Neural cell (in vitro differentiated cells): ENCODE measurements around the gene SIN3A.

ENCODE experiments used
- CTCF ChIP-seq: fragments of 450-650 bp; IDR thresholded peaks from 2 replicates; pipeline ENCODE4 v1.5.1; 2014; ENCODE audit warnings: antibody characterized with exemption, mild to moderate bottlenecking, moderate library complexity; ENCODE audit not compliant: poor library complexity, severe bottlenecking
- EZH2 ChIP-seq: fragments of 200-600, 300-800 bp; shearing (Covaris generic), sonication (generic); IDR thresholded peaks from 2 replicates; pipeline ENCODE4 v1.6.1; 2014; ENCODE audit warnings: antibody characterized with exemption, low read length, borderline replicate concordance, mild to moderate bottlenecking; ENCODE audit not compliant: insufficient read depth, poor library complexity, severe bottlenecking
- POLR2AphosphoS5 ChIP-seq: IDR thresholded peaks from 2 replicates; pipeline ENCODE4 v1.6.1; 2012
- SMC3 ChIP-seq: fragments of 450-650 bp; conservative IDR thresholded peaks from 2 replicates; pipeline ENCODE4 v1.6.1; 2014; ENCODE audit warnings: antibody characterized with exemption, mild to moderate bottlenecking, moderate library complexity; ENCODE audit not compliant: poor library complexity
- TF ChIP-seq, protein P1 (sequence below): IDR thresholded peaks from 2 replicates; pipeline ENCODE4 v1.6.1; 2012; ENCODE audit warnings: borderline replicate concordance

- TF ChIP-seq, protein P1, sequence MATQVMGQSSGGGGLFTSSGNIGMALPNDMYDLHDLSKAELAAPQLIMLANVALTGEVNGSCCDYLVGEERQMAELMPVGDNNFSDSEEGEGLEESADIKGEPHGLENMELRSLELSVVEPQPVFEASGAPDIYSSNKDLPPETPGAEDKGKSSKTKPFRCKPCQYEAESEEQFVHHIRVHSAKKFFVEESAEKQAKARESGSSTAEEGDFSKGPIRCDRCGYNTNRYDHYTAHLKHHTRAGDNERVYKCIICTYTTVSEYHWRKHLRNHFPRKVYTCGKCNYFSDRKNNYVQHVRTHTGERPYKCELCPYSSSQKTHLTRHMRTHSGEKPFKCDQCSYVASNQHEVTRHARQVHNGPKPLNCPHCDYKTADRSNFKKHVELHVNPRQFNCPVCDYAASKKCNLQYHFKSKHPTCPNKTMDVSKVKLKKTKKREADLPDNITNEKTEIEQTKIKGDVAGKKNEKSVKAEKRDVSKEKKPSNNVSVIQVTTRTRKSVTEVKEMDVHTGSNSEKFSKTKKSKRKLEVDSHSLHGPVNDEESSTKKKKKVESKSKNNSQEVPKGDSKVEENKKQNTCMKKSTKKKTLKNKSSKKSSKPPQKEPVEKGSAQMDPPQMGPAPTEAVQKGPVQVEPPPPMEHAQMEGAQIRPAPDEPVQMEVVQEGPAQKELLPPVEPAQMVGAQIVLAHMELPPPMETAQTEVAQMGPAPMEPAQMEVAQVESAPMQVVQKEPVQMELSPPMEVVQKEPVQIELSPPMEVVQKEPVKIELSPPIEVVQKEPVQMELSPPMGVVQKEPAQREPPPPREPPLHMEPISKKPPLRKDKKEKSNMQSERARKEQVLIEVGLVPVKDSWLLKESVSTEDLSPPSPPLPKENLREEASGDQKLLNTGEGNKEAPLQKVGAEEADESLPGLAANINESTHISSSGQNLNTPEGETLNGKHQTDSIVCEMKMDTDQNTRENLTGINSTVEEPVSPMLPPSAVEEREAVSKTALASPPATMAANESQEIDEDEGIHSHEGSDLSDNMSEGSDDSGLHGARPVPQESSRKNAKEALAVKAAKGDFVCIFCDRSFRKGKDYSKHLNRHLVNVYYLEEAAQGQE = no peak
- TF ChIP-seq POLR2AphosphoS5 (no peak), CTCF (no peak), EZH2 (no peak), SMC3 (no peak)
These were observed 121.9 kb downstream of the SIN3A start for GRCh38 chr15:75329571-75329970.
